ENCODE data around the gene IMPDH1.

The IMPDH1 gene

GRCh38 chr7:128409596-128410450 is at the start of gene IMPDH1:
IMPDH1 (minus strand) TSS chr7:128409982; CDS start chr7:128409901, 81 bp downstream.
- Histone ChIP-seq H3K4me3 (peak within 1 kb of the TSS; percentile 52 to 76 (median 63)), H3K27ac (peak within 1 kb of the TSS; percentile 50 to 89 (median 80))

GRCh38 chr7:128459394-128459878 is 49.7 kb upstream of the IMPDH1 start:
- H3K27ac ChIP-seq, result peak overlapping the region in 1 of 21 experiments; percentile 17
- H3K4me3 ChIP-seq, result no peak overlapping the region

- H3K27ac ChIP-seq, result peak overlapping the region in 5 of 21 experiments; percentile 0 to 39 (median 17)
These were observed 49.2 kb upstream of the IMPDH1 start for GRCh38 chr7:128458956-128459355.

GRCh38 chr7:128457385-128457784 is 47.6 kb upstream of the IMPDH1 start:
- peak overlapping the region in 4 of 21 experiments; percentile 36 to 87 (median 86) for H3K27ac ChIP-seq

More at GRCh38 chr7:128458956-128459355, 49.2 kb upstream of the IMPDH1 start:
- no peak overlapping the region for H3K4me3 ChIP-seq

GRCh38 chr7:128456255-128456725 is 46.5 kb upstream of the IMPDH1 start:
- H3K27ac ChIP-seq, result peak overlapping the region; percentile 16 to 92 (median 85)

More at GRCh38 chr7:128457385-128457784, 47.6 kb upstream of the IMPDH1 start:
- peak overlapping the region in 4 of 7 experiments; percentile 82 to 94 (median 90) for H3K4me3 ChIP-seq

GRCh38 chr7:128455543-128456254 is 45.9 kb upstream of the IMPDH1 start, which contains the start of gene HILPDA:
HILPDA (plus strand) TSS chr7:128455878; CDS start chr7:128457269, 1,391 bp downstream.
- peak within 1 kb of the TSS; percentile 62 to 94 (median 85) for H3K4me3 ChIP-seq
- peak within 1 kb of the TSS; percentile 57 to 92 (median 86) for H3K27ac ChIP-seq

More at GRCh38 chr7:128456255-128456725, 46.5 kb upstream of the IMPDH1 start:
- H3K4me3 ChIP-seq, result peak overlapping the region; percentile 62 to 94 (median 85)

GRCh38 chr7:128454808-128455542 is 45.2 kb upstream of the IMPDH1 start:
- peak overlapping the region; percentile 57 to 92 (median 86) for H3K27ac ChIP-seq
- H3K4me3 ChIP-seq, result peak overlapping the region; percentile 62 to 94 (median 85)

GRCh38 chr7:128453836-128454804 is 44.3 kb upstream of the IMPDH1 start:
- Histone ChIP-seq H3K27ac (peak overlapping the region; percentile 57 to 92 (median 86)), H3K4me3 (no peak overlapping the region)

- Histone ChIP-seq H3K4me3 (no peak overlapping the region), H3K27ac (no peak overlapping the region)
These were observed 42.8 kb upstream of the IMPDH1 start for GRCh38 chr7:128452552-128452951.

GRCh38 chr7:128450913-128451312 is 41.1 kb upstream of the IMPDH1 start:
- no peak overlapping the region for H3K27ac ChIP-seq
- no peak overlapping the region for H3K4me3 ChIP-seq

- H3K4me3 ChIP-seq, result no peak overlapping the region
These were observed 40.6 kb upstream of the IMPDH1 start for GRCh38 chr7:128450409-128450808.

GRCh38 chr7:128448751-128449302 is 39.0 kb upstream of the IMPDH1 start:
- Histone ChIP-seq H3K27ac (peak overlapping the region in 2 of 21 experiments; percentile 13 to 17), H3K4me3 (no peak overlapping the region)

More at GRCh38 chr7:128450409-128450808, 40.6 kb upstream of the IMPDH1 start:
- peak overlapping the region in 1 of 21 experiments; percentile 17 for H3K27ac ChIP-seq

GRCh38 chr7:128447941-128448564 is 38.3 kb upstream of the IMPDH1 start:
- Histone ChIP-seq H3K27ac (peak overlapping the region in 1 of 21 experiments; percentile 13), H3K4me3 (no peak overlapping the region)

GRCh38 chr7:128446306-128446705 is 36.5 kb upstream of the IMPDH1 start:
- Histone ChIP-seq H3K27ac (no peak overlapping the region), H3K4me3 (no peak overlapping the region)

- Histone ChIP-seq H3K4me3 (no peak overlapping the region), H3K27ac (peak overlapping the region in 7 of 21 experiments; percentile 2 to 45 (median 29))
These were observed 34.2 kb upstream of the IMPDH1 start for GRCh38 chr7:128443831-128444600.

- Histone ChIP-seq H3K27ac (no peak overlapping the region), H3K4me3 (no peak overlapping the region)
These were observed 32.6 kb upstream of the IMPDH1 start for GRCh38 chr7:128442356-128442755.
